GM21515 (cell line): ENCODE measurements around the gene MAN2B2.
"Not testable (repeated sequence)": the region's sequence is repeated elsewhere in the genome, so short reads cannot be mapped to it uniquely, and the experiment has no call there.

ENCODE experiments used
- ATAC-seq: cut with Tn5 transposase; IDR thresholded peaks from one replicate; pipeline ENCODE4 v1.9.1; 2021; ENCODE audit not compliant: unreplicated experiment

Gene MAN2B2

GRCh38 chr4:6665320-6665654 is 90.3 kb downstream of the MAN2B2 start:
- no peak for ATAC-seq

DNA sequence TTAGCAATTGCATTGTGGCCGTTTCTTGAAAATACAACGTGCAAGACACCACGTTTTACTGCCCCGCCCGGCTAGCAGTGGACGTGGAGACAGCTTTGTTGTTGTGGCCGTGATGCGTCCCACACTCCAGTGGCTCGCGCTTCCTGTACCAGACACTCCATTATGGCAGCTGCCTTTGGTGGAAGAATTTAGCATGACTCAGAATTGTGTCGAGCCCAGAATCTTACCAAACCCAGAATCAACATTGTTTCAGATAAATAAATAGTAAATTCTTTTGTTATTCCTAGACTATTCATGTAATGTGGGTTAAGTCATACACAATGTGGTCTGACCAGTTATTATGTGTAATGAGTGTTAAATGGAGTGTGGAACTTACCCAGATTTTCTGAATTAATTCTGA is 93.4 kb downstream of the MAN2B2 start:
- ATAC-seq, result no peak

DNA sequence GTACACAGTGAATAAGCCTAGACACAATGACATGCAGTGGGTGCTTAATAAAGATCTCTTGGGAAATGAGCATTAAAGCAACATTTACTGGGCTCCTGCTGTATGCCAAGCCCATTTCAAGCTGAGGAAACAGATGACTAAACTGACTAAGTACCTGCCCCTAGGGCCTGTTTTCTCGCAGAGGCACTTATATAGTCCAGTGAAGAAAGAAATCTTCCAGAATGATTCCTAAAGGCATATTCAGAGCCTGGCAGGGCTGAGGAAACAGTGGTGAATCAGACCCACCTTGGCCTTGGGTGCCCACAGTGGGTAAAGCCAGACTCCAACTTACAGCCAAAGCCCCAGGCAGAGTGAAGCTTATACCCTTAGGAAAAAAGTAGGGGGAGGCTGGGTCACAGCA is 96.7 kb downstream of the MAN2B2 start:
- ATAC-seq, result no peak

- no peak for ATAC-seq
Observed at GRCh38 chr4:6672131-6672530, 97.1 kb downstream of the MAN2B2 start.

DNA sequence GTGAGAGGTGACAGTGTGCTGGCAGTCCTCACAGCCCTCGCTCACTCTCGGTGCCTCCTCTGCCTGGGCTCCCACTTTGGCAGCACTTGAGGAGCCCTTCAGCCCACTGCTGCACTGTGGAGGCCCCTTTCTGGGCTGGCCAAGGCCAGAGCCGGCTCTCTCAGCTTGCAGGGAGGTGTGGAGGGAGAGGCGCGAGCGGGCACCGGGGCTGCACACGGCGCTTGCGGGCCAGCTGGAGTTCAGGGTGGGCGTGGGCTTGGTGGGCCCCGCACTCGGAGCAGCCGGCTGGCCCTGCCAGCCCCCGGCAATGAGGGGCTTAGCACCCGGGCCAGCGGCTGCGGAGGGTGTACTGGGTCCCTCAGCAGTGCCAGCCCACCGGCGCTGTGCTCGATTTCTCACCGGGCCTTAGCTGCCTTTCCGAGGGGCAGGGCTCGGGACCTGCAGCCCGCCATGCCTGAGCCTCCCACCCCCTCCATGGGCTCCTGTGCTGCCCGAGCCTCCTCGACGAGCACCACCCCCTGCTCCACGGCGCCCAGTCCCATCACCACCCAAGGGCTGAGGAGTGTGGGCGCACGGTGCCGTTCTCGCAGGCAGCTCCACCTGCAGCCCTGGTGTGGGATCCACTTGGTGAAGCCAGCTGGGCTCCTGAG is 97.7 kb downstream of the MAN2B2 start:
- ATAC-seq, result not testable (repeated sequence)
